Keratinocyte (primary cell): ENCODE results near the gene JAKMIP3. TPM values are rescaled to one million over a fixed set of nuclear protein-coding genes. Genes with fewer than 3 reads are reported as not detected.

ENCODE experiments used
- DNase-seq: peaks from one replicate; pipeline ENCODE4 v3.0.0-alpha.2; 2011; ENCODE audit warnings: low read depth, missing footprints, low spot score
- FAIRE-seq: peaks from 2 replicates; lab custom pipeline; 2011; peaks lifted over from hg19 to GRCh38; lab: Jason Lieb, UNC
- H2AFZ ChIP-seq: 2 replicates; pipeline ENCODE4 v1.6.0; 2012; ENCODE audit warnings: low read length, control low read depth, inconsistent platforms; ENCODE audit not compliant: control insufficient read depth
- H3K27ac ChIP-seq: 2 replicates; pipeline ENCODE4 v1.5.1; 2011; ENCODE audit warnings: low read length; ENCODE audit not compliant: control insufficient read depth, insufficient read depth
- H3K27me3 ChIP-seq: 3 replicates; pipeline ENCODE4 v1.6.0; 2011; ENCODE audit warnings: low read length; ENCODE audit not compliant: control insufficient read depth, insufficient read depth; ENCODE audit errors: extremely low read depth
- H3K36me3 ChIP-seq, 2 experiments: 2 replicates in 1 of 2; 3 replicates in 1 of 2; pipeline ENCODE4 v1.5.1; 2011; ENCODE audit warnings: low read length in 2 of 2, mild to moderate bottlenecking in 1 of 2; ENCODE audit not compliant: control insufficient read depth in 2 of 2, insufficient read depth in 2 of 2; ENCODE audit errors: extremely low read depth in 1 of 2
- H3K4me1 ChIP-seq: 3 replicates; pipeline ENCODE4 v1.5.1; 2011; ENCODE audit warnings: low read length; ENCODE audit not compliant: control insufficient read depth, insufficient read depth; ENCODE audit errors: extremely low read depth
- H3K4me2 ChIP-seq: 3 replicates; pipeline ENCODE4 v1.6.0; 2011; ENCODE audit warnings: low read depth, low read length; ENCODE audit not compliant: control insufficient read depth, insufficient read depth; ENCODE audit errors: extremely low read depth
- H3K4me3 ChIP-seq, 3 experiments: fragments of 200-600 bp in 1 of 3; sonication (generic) in 1 of 3; 2 replicates in 2 of 3; 3 replicates in 1 of 3; pipeline ENCODE4 v1.5.1; 2011 to 2016; ENCODE audit warnings: low read length in 3 of 3, mild to moderate bottlenecking in 3 of 3, control low read depth in 2 of 3, inconsistent platforms in 1 of 3, low read depth in 1 of 3, mixed read lengths in 1 of 3, mixed run types in 1 of 3, moderate library complexity in 1 of 3; ENCODE audit not compliant: control insufficient read depth in 2 of 3, insufficient read depth in 2 of 3; ENCODE audit errors: extremely low read depth in 1 of 3
- H3K79me2 ChIP-seq: 2 replicates; pipeline ENCODE4 v1.6.0; 2012; ENCODE audit warnings: low read length; ENCODE audit not compliant: control insufficient read depth, insufficient read depth
- H3K9ac ChIP-seq: 3 replicates; pipeline ENCODE4 v1.6.0; 2011; ENCODE audit warnings: low read length; ENCODE audit not compliant: control insufficient read depth, insufficient read depth; ENCODE audit errors: extremely low read depth
- H3K9me1 ChIP-seq: 3 replicates; pipeline ENCODE4 v1.6.0; 2011; ENCODE audit warnings: low read length; ENCODE audit not compliant: control insufficient read depth, insufficient read depth; ENCODE audit errors: extremely low read depth
- H3K9me3 ChIP-seq: 2 replicates; pipeline ENCODE4 v1.5.1; 2012; ENCODE audit warnings: low read depth, low read length; ENCODE audit not compliant: control insufficient read depth
- H4K20me1 ChIP-seq: 3 replicates; pipeline ENCODE4 v1.6.0; 2011; ENCODE audit warnings: low read length; ENCODE audit not compliant: control insufficient read depth, insufficient read depth; ENCODE audit errors: extremely low read depth
- EZH2 ChIP-seq: IDR thresholded peaks from one replicate; pipeline ENCODE4 v1.6.1; 2012; ENCODE audit warnings: inconsistent platforms, mild to moderate bottlenecking, low read length, moderate library complexity
- dilution Hi-C: fragments of 300-500 bp; cut with MboI; formaldehyde crosslinking; loops from one replicate; pipeline ENCODE4 v1.7.0; 2020; ENCODE audit warnings: low sequenced_read_pairs; ENCODE audit not compliant: extremely low pct_ligation_motif_present
- polyA plus RNA-seq, 5 experiments: library from polyadenylated mRNA; depleted of rRNA in 3 of 5; stranded (reverse) in 3 of 5; stranded (forward) in 1 of 5; unstranded in 1 of 5; fragments of >200 nt; gene quantifications; 1 replicate in 1 of 5; 2 replicates in 3 of 5; 3 replicates in 1 of 5; pipeline versions ENCODE4 v1.2.1 to v1.2.3, GENCODE V29; 2011 to 2012; ENCODE audit warnings: missing spikeins in 2 of 5, low read depth in 1 of 5, low replicate concordance in 1 of 5
- TF ChIP-seq, protein P1 (sequence below), 3 experiments: IDR thresholded peaks in 1 of 3; conservative IDR thresholded peaks in 1 of 3; optimal IDR thresholded peaks in 1 of 3; 2 replicates in 2 of 3; 3 replicates in 1 of 3; pipeline versions ENCODE3 to v1.5.1; 2011; ENCODE audit warnings: low read length in 3 of 3, mild to moderate bottlenecking in 3 of 3, moderate library complexity in 2 of 3, control low read depth in 1 of 3, inconsistent platforms in 1 of 3; ENCODE audit not compliant: insufficient read depth in 2 of 3; ENCODE audit errors: extremely low read depth in 1 of 3

The JAKMIP3 gene
- polyA plus RNA-seq, 1 donor (not counting 4 experiments of a cell fraction or from before 2014, with no cell fraction given), result 0.05 TPM

GRCh38 chr10:132028706-132029105 lies 37.0 kb upstream of the JAKMIP3 start:
- no peaks in the 10 kb centered on the region for H3K9me1 ChIP-seq
- H3K27me3 ChIP-seq, result peaks cover 15% of the 10 kb centered on the region
- no peak overlapping the region for H3K4me3 ChIP-seq
- no peaks in the 10 kb centered on the region for H3K9me3 ChIP-seq
- dilution Hi-C loops, result no loop called here
- H3K36me3 ChIP-seq, result no peaks in the 10 kb centered on the region
- H3K4me2 ChIP-seq, result no peak overlapping the region
- H3K9ac ChIP-seq, result no peak overlapping the region
- TF ChIP-seq EZH2, result no peak
- TF ChIP-seq, protein P1, sequence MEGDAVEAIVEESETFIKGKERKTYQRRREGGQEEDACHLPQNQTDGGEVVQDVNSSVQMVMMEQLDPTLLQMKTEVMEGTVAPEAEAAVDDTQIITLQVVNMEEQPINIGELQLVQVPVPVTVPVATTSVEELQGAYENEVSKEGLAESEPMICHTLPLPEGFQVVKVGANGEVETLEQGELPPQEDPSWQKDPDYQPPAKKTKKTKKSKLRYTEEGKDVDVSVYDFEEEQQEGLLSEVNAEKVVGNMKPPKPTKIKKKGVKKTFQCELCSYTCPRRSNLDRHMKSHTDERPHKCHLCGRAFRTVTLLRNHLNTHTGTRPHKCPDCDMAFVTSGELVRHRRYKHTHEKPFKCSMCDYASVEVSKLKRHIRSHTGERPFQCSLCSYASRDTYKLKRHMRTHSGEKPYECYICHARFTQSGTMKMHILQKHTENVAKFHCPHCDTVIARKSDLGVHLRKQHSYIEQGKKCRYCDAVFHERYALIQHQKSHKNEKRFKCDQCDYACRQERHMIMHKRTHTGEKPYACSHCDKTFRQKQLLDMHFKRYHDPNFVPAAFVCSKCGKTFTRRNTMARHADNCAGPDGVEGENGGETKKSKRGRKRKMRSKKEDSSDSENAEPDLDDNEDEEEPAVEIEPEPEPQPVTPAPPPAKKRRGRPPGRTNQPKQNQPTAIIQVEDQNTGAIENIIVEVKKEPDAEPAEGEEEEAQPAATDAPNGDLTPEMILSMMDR (optimal IDR thresholded peaks at IDR 0.05 in 1 of 3, IDR thresholded peaks at IDR 0.05 in 1 of 3, conservative IDR thresholded peaks at IDR 0.05 in 1 of 3; ENCODE audit: extremely low read depth in 1 of 3, insufficient read depth in 2 of 3, low read length in 3 of 3), result no peak
- H3K79me2 ChIP-seq, result no peaks in the 10 kb centered on the region
- H2AFZ ChIP-seq, result no peak overlapping the region
- FAIRE-seq (no peak), DNase-seq (no peak)
- no peaks in the 10 kb centered on the region for H3K4me1 ChIP-seq
- H3K27ac ChIP-seq, result no peak overlapping the region
- no peaks in the 10 kb centered on the region for H4K20me1 ChIP-seq

GRCh38 chr10:132030898-132031463 lies 34.8 kb upstream of the JAKMIP3 start:
- Histone ChIP-seq H3K4me1 (no peaks in the 10 kb centered on the region), H3K9me1 (no peaks in the 10 kb centered on the region), H3K36me3 (no peaks in the 10 kb centered on the region), H4K20me1 (no peaks in the 10 kb centered on the region), H3K27me3 (peaks cover 28% of the 10 kb centered on the region), H3K79me2 (no peaks in the 10 kb centered on the region), H3K9me3 (no peaks in the 10 kb centered on the region), H2AFZ (no peak overlapping the region), H3K4me2 (no peak overlapping the region), H3K9ac (no peak overlapping the region), H3K4me3 (no peak overlapping the region), H3K27ac (no peak overlapping the region)
- TF ChIP-seq, protein P1 (optimal IDR thresholded peaks at IDR 0.05 in 1 of 3, IDR thresholded peaks at IDR 0.05 in 1 of 3, conservative IDR thresholded peaks at IDR 0.05 in 1 of 3; ENCODE audit: extremely low read depth in 1 of 3, insufficient read depth in 2 of 3, low read length in 3 of 3), result no peak
- no peak for TF ChIP-seq EZH2
- DNase-seq (no peak), FAIRE-seq (no peak)
- dilution Hi-C loops, result no loop called here
